Psoas muscle (tissue), 8 donors: Measurements from ENCODE around the gene SHROOM1. TPM values are rescaled to one million over a fixed set of nuclear protein-coding genes. Genes with fewer than 3 reads are reported as not detected.

Source experiments
- ATAC-seq, 4 donors: fragments of 200-7000 bp; cut with Tn5 transposase; one replicate each; pipeline ENCODE4 v1.9.1; 2020; ENCODE audit warnings: moderate library complexity in 3 of 4, mild to moderate bottlenecking in 2 of 4
- DNase-seq, 2 donors: peaks; one replicate each; pipeline ENCODE4 v3.0.0-alpha.2; 2020
- H3K27ac ChIP-seq: fragments of 200-600 bp; one replicate; pipeline ENCODE4 v1.8.0; 2022
- H3K27me3 ChIP-seq, 3 donors: fragments of 200-600 bp in 1 of 3; one replicate each; pipeline versions ENCODE4 v1.6.1 to v1.8.0; 2013 to 2022; ENCODE audit warnings: low read length in 2 of 3, mild to moderate bottlenecking in 2 of 3, moderate library complexity in 1 of 3; ENCODE audit not compliant: insufficient read depth in 3 of 3
- H3K36me3 ChIP-seq, 2 donors: fragments of 200-600 bp in 1 of 2; one replicate each; pipeline versions ENCODE4 v1.6.1 to v1.8.0; 2013 to 2022; ENCODE audit warnings: low read depth in 1 of 2, mild to moderate bottlenecking in 1 of 2, moderate library complexity in 1 of 2; ENCODE audit not compliant: insufficient read depth in 1 of 2
- H3K4me1 ChIP-seq: fragments of 200-600 bp; one replicate; pipeline ENCODE4 v1.8.0; 2022
- H3K4me3 ChIP-seq: fragments of 200-600 bp; one replicate; pipeline ENCODE4 v1.8.0; 2022; ENCODE audit warnings: mild to moderate bottlenecking
- H3K9me3 ChIP-seq: fragments of 200-600 bp; one replicate; pipeline ENCODE4 v1.8.0; 2022
- CTCF ChIP-seq: fragments of 200-600 bp; IDR thresholded peaks from one replicate; pipeline ENCODE4 v1.8.0; 2022; ENCODE audit warnings: antibody characterized with exemption
- WGBS, 3 donors: extraction: QIAGEN DNeasy Blood & Tissue Kit; methylation state at CpG; one replicate each; pipeline versions ENCODE4 v1.1.6 to v1.1.7; 2013; 5-methylcytosine and 5-hydroxymethylcytosine counted together
- intact Hi-C, 2 donors: fragments of 100-400 bp; cut with DNase I; formaldehyde crosslinking; loops; one replicate each; pipeline versions ENCODE4 v1.11.0 to v1.14.2; 2022
- polyA plus RNA-seq, 3 donors: library from polyadenylated mRNA; stranded (reverse); fragments of 200-250 nt; gene quantifications; one replicate each; pipeline ENCODE4 v1.2.3, GENCODE V29; 2013
- total RNA-seq, 4 donors: library from RNA; stranded (reverse); fragmentation: NEBNext Ultra II Directional in 2 of 4; extraction: Animal tissue kit (Norgen Biotek cat#: 25700) in 2 of 4; gene quantifications; one replicate each; pipeline versions ENCODE4 v1.2.1 to v1.2.4, GENCODE V29; 2021 to 2023
- donor health status: healthy with polysubstance abuse.
- donor health status: DM: no; HTN: no; CAD: no; lungs with moderate emphysema.
- donor health status: Bipolar disorder and iron deficiency.
- donor health status: healthy.
- donor health status: DM: yes; HTN: yes; CAD: no.
- donor health status: DM: no; HTN: no; CAD: no.
- donor health status: DM: no; HTN: no; CAD: no.
- donor health status: DM: yes; HTN: yes; CAD: no.

Gene SHROOM1
- total and polyA plus RNA-seq, 7 donors: 0.66 to 2.3 (median 1.5) TPM

DNA sequence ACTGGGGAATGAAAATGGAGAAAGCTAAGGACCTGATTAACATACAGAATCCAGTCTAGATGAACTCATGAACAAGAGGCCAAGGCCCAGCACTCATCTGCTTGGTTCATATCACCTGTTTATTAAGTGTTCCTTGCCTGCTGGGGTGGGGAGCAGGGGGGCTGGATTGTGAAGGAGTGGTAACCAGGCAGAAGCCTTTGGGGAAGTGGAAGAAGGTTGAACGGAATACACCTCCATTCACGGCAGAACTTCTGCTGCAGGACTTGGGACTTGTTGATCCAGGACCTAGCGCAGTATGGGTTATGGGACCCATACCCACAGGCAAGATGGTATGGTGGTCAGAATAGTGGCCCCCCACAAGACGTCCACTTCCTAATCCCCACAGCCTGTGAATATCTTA lies 44.6 kb downstream of the SHROOM1 start:
- Histone ChIP-seq H3K4me1 (no peaks in the 10 kb centered on the region), H3K4me3 (no peak overlapping the region), H3K9me3 (no peaks in the 10 kb centered on the region), H3K27me3 (no peaks in the 10 kb centered on the region), H3K27ac (no peak overlapping the region), H3K36me3 (no peaks in the 10 kb centered on the region)
- WGBS, 3 donors: 96 to 97% (median 96%) methylated on average over 4 of the region's 4 CpGs
- no peak for TF ChIP-seq CTCF
- intact Hi-C loops: no loop called here
- no peak for ATAC-seq
- no peak for DNase-seq

GRCh38 chr5:132785365-132785764 lies 45.1 kb downstream of the SHROOM1 start:
- H3K27me3 ChIP-seq: no peaks in the 10 kb centered on the region
- H3K4me3 ChIP-seq: no peak overlapping the region
- no peaks in the 10 kb centered on the region for H3K36me3 ChIP-seq
- WGBS, 3 donors: 66 to 76% (median 69%) methylated on average over 5 of the region's 5 CpGs
- H3K9me3 ChIP-seq: no peaks in the 10 kb centered on the region
- no peak for DNase-seq
- no peak for ATAC-seq
- intact Hi-C loops: no loop called here
- no peak overlapping the region for H3K27ac ChIP-seq
- no peaks in the 10 kb centered on the region for H3K4me1 ChIP-seq
- no peak for TF ChIP-seq CTCF

- DNase-seq (no peak), ATAC-seq (no peak)
- Histone ChIP-seq H3K27me3 (no peaks in the 10 kb centered on the region), H3K4me3 (no peak overlapping the region), H3K27ac (no peak overlapping the region), H3K9me3 (no peaks in the 10 kb centered on the region), H3K36me3 (no peaks in the 10 kb centered on the region), H3K4me1 (no peaks in the 10 kb centered on the region)
- no peak for TF ChIP-seq CTCF
- intact Hi-C loops: no loop called here
- 67 to 72% (median 68%) methylated on average over 4 of the region's 4 CpGs for WGBS, 3 donors
Observed at GRCh38 chr5:132782101-132782500, 48.3 kb downstream of the SHROOM1 start.

DNA sequence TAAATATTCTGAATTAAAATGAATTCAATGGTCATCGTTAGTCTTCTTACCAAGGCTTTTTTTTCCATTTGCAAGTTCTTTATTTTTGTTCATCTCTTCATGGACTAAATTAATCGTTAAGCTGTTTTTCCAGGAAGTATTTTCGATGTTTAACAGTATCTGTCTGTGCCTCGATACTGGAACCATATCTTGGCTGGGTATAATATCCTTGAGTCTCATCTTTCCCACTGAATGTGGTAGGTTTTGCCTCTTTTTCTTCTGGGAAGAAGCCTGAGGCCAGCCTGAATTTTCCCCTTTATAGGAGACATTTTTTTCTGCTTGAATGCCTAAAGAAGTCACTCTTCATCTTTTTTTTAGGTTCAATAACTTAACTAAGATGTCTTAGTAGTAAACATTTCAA lies 49.4 kb downstream of the SHROOM1 start:
- ATAC-seq (no peak), DNase-seq (no peak)
- peaks cover 3% of the 10 kb centered on the region for H3K4me1 ChIP-seq
- TF ChIP-seq CTCF: no peak
- no peaks in the 10 kb centered on the region for H3K27me3 ChIP-seq
- H3K4me3 ChIP-seq: no peak overlapping the region
- H3K27ac ChIP-seq: no peak overlapping the region
- WGBS, 3 donors: 76 to 86% (median 77%) methylated on average over 4 of the region's 4 CpGs
- intact Hi-C loops: no loop called here
- H3K36me3 ChIP-seq: no peaks in the 10 kb centered on the region
- no peaks in the 10 kb centered on the region for H3K9me3 ChIP-seq

DNA sequence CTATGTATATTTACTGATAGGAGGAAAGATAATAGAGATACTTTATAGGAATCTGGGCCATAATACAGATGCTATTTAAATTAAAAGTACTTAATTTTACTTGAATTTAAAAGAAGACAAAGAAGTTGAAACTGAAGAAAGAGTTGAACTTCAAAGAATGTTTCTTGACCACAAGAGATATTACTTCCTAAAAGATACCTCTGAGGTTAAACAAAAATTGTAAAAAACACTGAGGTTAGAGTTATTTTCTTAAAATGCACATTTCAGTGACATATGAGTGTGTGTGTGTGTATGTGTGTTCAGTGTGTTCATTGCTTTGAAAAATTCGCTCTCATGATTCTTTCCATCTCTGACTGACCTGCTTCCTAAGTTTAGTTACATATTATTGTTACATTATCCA lies 49.9 kb downstream of the SHROOM1 start:
- H3K27ac ChIP-seq: no peak overlapping the region
- H3K9me3 ChIP-seq: no peaks in the 10 kb centered on the region
- no peak overlapping the region for H3K4me3 ChIP-seq
- TF ChIP-seq CTCF: no peak
- ATAC-seq (no peak), DNase-seq (no peak)
- peaks cover 3% of the 10 kb centered on the region for H3K4me1 ChIP-seq
- intact Hi-C loops: no loop called here
- 94 to 100% (median 98%) methylated on average over 1 of the region's 1 CpG for WGBS, 3 donors
- no peaks in the 10 kb centered on the region for H3K27me3 ChIP-seq
- H3K36me3 ChIP-seq: no peaks in the 10 kb centered on the region
